Measurements from ENCODE around the gene FAM3A.
A peak's percentile ranks its signal among the peaks of the same experiment; 100 is the strongest.

The FAM3A gene

DNA sequence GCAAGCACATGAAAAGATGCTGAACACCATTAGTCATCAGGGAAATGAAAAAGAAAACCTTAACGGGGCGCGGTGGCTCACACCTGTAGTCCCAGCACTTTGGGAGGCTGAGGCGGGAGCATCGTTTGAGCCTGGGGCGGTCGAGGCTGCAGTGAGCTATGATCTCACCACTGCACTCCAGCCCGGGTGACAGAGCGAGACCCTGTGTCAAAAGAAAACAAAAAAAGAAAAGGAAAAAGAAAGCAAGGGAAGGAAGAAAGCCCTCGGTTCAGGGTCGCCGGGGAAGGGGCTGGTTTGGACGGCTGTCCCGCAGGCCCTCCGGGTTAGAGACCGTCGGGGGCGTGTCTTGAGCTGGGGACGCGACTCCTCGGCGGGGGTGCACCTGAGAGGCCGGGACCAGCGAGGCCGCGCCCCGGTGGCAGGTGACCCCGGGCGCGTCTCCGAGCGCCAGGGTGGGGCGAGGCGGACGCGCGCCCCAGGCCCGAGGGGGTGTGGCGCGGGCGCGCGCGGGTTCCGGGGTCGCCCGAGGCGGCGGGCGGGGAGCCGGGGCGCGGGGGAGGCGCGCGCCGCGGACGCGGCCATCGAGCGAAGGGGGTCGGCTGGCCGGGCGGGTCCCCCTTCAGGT, 58.4 kb downstream of the FAM3A start:
- Histone ChIP-seq H3K4me1 (ENCODE audit: insufficient read depth, low read length, severe bottlenecking) (peaks cover 5% of the 10 kb centered on the region), H3K4me2 (ENCODE audit: low read length) (peak overlapping the region; percentile 74), H3K36me3 (ENCODE audit: insufficient read depth, low read length) (no peaks in the 10 kb centered on the region; the same call in 1 of the 2 replicates), H3K27ac (ENCODE audit: low read depth, low read length, poor library complexity, severe bottlenecking) (no peak overlapping the region), H4K20me1 (ENCODE audit: insufficient read depth, low read length) (no peaks in the 10 kb centered on the region), H3K27me3 (ENCODE audit: insufficient read depth, low read length) (no peaks in the 10 kb centered on the region), H3K9me3 (ENCODE audit: low read length) (no peaks in the 10 kb centered on the region), H3K9me2 (ENCODE audit: low read depth, low read length) (no peaks in the 10 kb centered on the region), H3K9ac (ENCODE audit: low read length) (peak overlapping the region; percentile 34; the same call in 1 of the 2 replicates), H2AFZ (ENCODE audit: low read length) (no peak overlapping the region), H3K4me3 (ENCODE audit: low read depth, low read length, poor library complexity, severe bottlenecking) (peak overlapping the region; percentile 65), H3K79me2 (ENCODE audit: insufficient read depth, low read length) (no peaks in the 10 kb centered on the region), H3F3A (ENCODE audit: insufficient read depth, low read length) (no peaks in the 10 kb centered on the region)
- TF ChIP-seq EZH2 (IDR thresholded peaks at IDR 0.05; ENCODE audit: borderline replicate concordance, low read length) = no peak
- TF ChIP-seq, protein P1, sequence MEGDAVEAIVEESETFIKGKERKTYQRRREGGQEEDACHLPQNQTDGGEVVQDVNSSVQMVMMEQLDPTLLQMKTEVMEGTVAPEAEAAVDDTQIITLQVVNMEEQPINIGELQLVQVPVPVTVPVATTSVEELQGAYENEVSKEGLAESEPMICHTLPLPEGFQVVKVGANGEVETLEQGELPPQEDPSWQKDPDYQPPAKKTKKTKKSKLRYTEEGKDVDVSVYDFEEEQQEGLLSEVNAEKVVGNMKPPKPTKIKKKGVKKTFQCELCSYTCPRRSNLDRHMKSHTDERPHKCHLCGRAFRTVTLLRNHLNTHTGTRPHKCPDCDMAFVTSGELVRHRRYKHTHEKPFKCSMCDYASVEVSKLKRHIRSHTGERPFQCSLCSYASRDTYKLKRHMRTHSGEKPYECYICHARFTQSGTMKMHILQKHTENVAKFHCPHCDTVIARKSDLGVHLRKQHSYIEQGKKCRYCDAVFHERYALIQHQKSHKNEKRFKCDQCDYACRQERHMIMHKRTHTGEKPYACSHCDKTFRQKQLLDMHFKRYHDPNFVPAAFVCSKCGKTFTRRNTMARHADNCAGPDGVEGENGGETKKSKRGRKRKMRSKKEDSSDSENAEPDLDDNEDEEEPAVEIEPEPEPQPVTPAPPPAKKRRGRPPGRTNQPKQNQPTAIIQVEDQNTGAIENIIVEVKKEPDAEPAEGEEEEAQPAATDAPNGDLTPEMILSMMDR (IDR thresholded peaks at IDR 0.05; ENCODE audit: low read length) = no peak

Data from OCI-LY1 (cell line).